ENCODE data around the gene GALNT12.

- TF ChIP-seq, protein P1, sequence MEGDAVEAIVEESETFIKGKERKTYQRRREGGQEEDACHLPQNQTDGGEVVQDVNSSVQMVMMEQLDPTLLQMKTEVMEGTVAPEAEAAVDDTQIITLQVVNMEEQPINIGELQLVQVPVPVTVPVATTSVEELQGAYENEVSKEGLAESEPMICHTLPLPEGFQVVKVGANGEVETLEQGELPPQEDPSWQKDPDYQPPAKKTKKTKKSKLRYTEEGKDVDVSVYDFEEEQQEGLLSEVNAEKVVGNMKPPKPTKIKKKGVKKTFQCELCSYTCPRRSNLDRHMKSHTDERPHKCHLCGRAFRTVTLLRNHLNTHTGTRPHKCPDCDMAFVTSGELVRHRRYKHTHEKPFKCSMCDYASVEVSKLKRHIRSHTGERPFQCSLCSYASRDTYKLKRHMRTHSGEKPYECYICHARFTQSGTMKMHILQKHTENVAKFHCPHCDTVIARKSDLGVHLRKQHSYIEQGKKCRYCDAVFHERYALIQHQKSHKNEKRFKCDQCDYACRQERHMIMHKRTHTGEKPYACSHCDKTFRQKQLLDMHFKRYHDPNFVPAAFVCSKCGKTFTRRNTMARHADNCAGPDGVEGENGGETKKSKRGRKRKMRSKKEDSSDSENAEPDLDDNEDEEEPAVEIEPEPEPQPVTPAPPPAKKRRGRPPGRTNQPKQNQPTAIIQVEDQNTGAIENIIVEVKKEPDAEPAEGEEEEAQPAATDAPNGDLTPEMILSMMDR (IDR thresholded peaks at IDR 0.05), result no peak
- TF ChIP-seq POLR2A (IDR thresholded peaks at IDR 0.05), result no peak
Measured at GRCh38 chr9:98890256-98890655, 82.8 kb downstream of the GALNT12 start.

Data from thyroid gland (tissue), 4 donors.